Measurements from ENCODE around the gene GNA12.

Gene GNA12

DNA sequence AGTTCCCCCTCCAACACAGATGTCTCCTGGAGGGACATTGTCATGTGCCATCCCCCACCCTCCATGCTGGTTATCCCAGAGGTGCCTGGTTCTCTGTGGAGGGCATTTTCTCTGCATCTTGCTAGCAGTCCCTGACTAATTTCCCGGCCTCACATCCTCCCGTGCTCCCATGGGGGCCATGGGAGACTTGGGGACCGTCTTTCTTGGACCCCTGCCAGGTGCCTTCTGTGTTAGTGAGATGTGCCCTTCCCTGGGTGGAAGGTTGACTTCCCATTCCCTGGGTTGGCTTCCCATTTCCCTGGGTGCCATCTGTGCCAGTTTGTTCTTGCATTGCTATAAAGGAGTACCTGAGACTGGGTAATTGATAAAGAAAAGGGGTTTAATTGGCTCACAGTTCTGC, 22.5 kb upstream of the GNA12 start:
- TF ChIP-seq, protein P1, sequence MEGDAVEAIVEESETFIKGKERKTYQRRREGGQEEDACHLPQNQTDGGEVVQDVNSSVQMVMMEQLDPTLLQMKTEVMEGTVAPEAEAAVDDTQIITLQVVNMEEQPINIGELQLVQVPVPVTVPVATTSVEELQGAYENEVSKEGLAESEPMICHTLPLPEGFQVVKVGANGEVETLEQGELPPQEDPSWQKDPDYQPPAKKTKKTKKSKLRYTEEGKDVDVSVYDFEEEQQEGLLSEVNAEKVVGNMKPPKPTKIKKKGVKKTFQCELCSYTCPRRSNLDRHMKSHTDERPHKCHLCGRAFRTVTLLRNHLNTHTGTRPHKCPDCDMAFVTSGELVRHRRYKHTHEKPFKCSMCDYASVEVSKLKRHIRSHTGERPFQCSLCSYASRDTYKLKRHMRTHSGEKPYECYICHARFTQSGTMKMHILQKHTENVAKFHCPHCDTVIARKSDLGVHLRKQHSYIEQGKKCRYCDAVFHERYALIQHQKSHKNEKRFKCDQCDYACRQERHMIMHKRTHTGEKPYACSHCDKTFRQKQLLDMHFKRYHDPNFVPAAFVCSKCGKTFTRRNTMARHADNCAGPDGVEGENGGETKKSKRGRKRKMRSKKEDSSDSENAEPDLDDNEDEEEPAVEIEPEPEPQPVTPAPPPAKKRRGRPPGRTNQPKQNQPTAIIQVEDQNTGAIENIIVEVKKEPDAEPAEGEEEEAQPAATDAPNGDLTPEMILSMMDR (IDR thresholded peaks at IDR 0.05; ENCODE audit: insufficient read depth, low read depth, low read length, missing control alignments), result no peak
- no peak overlapping the region for H3K4me3 ChIP-seq (ENCODE audit: low read length)
- no peak for DNase-seq (ENCODE audit: low read depth)

DNA sequence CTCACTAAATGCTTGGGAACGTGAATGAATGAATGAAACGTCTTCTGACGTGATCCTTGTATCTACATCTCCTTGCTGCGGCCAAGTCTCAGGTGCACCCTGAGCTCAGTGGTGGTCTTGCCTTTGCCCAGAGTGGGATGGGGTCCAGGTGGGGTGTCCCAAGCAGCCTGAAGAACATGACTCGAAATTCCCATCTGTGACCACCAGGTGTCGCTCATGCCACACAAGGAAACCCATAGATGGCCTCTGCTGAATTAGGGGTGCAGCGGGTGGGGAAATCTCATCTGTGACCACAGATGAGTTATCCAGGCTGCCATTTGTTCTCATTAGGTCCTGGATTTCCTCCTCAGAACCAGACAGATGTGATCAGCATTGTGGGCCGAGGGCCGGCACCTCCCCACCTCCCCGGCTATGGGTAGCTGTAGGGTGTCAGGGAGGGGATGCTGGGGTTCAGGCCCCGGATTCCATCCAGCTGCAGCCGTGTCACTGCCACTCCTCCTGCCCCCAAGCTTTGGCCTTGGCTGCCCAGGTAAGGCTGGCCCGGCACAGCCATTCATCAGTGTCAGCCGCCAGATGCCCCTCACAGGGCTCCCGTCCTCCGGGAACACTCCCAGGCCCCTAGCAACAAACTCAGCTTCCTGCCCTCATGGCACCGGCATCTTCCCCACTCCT, 21.0 kb upstream of the GNA12 start:
- DNase-seq (ENCODE audit: low read depth), result peak; percentile 68
- no peak overlapping the region for H3K4me3 ChIP-seq (ENCODE audit: low read length)
- TF ChIP-seq, protein P1 (IDR thresholded peaks at IDR 0.05; ENCODE audit: insufficient read depth, low read depth, low read length, missing control alignments), result peak; percentile 93

DNA sequence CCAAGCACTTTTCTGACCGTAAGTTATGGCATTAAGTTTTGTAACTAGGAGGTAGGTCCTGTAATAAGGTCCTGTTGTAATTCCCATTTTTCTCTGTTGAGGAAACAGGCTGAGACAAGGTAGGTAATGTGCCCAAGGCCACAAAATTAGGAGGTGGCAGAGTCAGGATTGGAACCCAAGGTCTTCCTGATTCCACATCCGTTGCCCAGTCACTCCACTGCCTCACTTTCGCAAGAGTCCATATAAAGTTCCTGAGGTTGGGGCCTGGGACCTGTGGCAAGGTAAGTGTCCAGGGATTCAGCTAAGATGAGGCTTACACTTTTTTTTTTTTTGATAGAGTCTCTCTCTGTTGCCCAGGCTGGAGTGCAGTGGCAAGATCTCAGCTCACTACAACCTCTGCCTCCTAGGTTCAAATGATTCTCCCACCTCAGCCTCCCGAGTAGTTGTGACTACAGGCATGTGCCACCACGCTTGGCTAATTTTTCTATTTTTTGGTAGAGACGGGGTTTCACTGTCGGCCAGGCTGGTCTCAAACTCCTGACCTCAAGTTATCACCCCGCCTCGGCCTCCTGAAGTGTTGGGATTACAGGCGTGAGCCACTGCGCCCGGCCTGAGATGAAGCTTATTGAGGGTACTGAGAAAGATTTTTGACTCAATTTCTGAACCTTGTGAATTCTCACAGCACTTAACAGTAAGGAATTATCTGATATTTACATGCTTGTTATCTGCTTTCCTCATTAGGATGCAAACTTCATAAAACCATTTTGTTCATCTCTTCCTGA, 20.3 kb upstream of the GNA12 start:
- H3K4me3 ChIP-seq (ENCODE audit: low read length), result no peak overlapping the region
- peak; percentile 55 for DNase-seq (ENCODE audit: low read depth)
- TF ChIP-seq, protein P1 (IDR thresholded peaks at IDR 0.05; ENCODE audit: insufficient read depth, low read depth, low read length, missing control alignments), result no peak

DNA sequence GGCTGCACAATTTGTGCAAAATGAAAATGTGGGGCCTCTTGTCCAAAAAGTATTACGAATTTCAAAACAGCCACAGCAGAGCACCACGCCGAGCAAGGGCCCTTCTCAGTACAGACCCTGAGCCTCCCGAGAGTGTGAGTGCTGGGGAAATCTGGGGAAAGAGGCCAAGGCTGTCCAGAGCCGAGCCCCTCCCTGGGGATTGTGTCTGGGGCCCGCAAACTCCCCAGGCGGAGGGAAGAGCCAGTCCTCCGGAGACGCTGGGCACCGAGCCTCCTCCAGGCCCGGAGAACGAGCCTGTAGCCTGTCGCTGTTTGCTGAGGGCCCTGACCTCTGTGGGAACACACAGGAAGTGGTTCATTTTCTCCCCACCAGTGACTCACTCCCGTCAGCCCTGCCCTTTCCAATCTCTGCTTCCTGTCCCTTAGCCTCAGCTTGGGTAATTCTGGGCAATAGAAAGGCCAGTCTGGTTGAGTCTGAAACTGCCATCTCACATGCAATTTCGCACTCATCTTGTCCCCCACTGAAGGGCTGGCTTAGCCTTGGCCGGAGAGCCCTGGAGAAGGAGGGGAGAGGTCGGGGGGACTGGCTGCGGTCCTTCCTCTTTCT, 19.5 kb upstream of the GNA12 start:
- H3K4me3 ChIP-seq (ENCODE audit: low read length), result no peak overlapping the region
- TF ChIP-seq, protein P1 (IDR thresholded peaks at IDR 0.05; ENCODE audit: insufficient read depth, low read depth, low read length, missing control alignments), result no peak
- peak; percentile 88 for DNase-seq (ENCODE audit: low read depth)

DNA sequence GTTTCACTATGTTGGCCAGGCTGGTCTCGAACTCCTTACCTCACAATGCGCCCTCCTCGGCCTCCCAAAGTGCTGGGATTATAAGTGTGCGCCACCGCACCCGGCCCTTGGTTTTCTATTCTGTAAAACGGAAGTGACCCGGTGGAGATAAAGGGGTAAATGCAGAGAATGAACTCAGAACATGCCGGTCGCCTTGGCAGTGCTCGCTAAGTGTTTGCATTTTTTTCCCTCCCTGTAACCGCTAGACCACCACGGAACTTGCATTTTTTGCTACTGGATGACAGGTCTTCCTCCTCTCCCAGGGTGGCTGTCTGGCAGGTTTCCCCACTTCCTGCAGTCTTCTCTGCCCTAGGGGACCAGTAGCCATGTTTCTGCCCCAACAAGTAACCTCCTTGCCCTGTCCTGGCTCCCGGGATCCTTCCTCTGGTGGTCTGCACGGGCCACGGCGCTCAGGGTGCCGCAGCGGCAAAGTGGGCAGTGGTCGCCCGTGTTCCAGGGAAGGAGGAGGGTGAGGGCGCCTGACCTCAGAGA, 18.8 kb upstream of the GNA12 start:
- no peak for DNase-seq (ENCODE audit: low read depth)
- TF ChIP-seq, protein P1 (IDR thresholded peaks at IDR 0.05; ENCODE audit: insufficient read depth, low read depth, low read length, missing control alignments), result no peak
- no peak overlapping the region for H3K4me3 ChIP-seq (ENCODE audit: low read length)

DNA sequence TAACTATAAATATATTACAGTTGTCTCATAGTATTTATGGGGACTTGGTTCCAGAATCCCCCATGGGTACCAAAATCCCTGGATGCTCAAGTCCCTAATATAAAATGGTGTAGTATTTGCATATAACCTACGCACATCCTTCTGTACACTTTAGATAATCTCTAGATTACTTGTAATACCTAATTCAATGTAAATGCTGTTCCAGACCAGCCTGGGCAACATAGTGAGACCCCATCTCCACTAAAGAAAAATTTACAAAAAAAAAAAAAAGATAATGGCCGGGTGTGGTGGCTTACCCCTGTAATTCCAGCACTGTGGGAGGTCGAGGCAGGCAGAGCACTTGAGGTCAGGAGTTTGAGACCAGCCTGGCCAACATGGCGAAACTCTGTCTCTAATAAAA, 17.4 kb upstream of the GNA12 start:
- TF ChIP-seq, protein P1 (IDR thresholded peaks at IDR 0.05; ENCODE audit: insufficient read depth, low read depth, low read length, missing control alignments), result no peak
- no peak for DNase-seq (ENCODE audit: low read depth)

More for the DNA sequence above, 17.4 kb upstream of the GNA12 start:
- H3K4me3 ChIP-seq (ENCODE audit: low read length), result no peak overlapping the region

Data from epithelial cell of esophagus (primary cell).